Measurements from ENCODE around the gene RNLS. TPM values are rescaled to one million over a fixed set of nuclear protein-coding genes. Genes with fewer than 3 reads are reported as not detected.

Gene RNLS
- total RNA-seq, 1 donor from 2014 or later = 7.1 TPM

GRCh38 chr10:88428976-88429375, 154.1 kb downstream of the RNLS start:
- no peak for DNase-seq (ENCODE audit: low read depth)
- no peak overlapping the region for H3K4me3 ChIP-seq (ENCODE audit: low read depth, low read length)
- TF ChIP-seq CTCF (conservative IDR thresholded peaks at IDR 0.05; ENCODE audit: low read depth, low read length) = no peak

DNA sequence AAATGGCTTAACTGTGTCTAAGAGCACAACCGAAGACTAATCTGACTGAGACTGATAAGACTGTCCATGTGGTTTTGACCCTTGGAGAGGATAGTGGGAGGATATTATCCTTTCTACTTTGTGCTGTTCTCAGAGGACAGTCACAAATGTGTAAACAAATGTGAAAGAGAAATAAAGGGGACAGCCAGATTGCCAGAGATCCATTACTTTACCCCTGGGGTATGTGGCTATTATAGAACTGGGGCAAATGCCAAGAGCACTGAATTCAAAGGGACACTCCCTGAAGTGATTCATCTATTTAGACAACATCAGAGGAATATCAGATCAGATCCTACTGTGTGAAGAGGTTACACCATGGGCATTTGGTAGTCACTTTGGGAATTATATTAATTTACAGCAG, 154.7 kb downstream of the RNLS start:
- TF ChIP-seq CTCF (conservative IDR thresholded peaks at IDR 0.05; ENCODE audit: low read depth, low read length) = no peak
- H3K4me3 ChIP-seq (ENCODE audit: low read depth, low read length) = no peak overlapping the region
- DNase-seq (ENCODE audit: low read depth) = peak; percentile 12

GRCh38 chr10:88427024-88427423, 156.1 kb downstream of the RNLS start:
- no peak overlapping the region for H3K4me3 ChIP-seq (ENCODE audit: low read depth, low read length)
- TF ChIP-seq CTCF (conservative IDR thresholded peaks at IDR 0.05; ENCODE audit: low read depth, low read length) = no peak
- DNase-seq (ENCODE audit: low read depth) = no peak

DNA sequence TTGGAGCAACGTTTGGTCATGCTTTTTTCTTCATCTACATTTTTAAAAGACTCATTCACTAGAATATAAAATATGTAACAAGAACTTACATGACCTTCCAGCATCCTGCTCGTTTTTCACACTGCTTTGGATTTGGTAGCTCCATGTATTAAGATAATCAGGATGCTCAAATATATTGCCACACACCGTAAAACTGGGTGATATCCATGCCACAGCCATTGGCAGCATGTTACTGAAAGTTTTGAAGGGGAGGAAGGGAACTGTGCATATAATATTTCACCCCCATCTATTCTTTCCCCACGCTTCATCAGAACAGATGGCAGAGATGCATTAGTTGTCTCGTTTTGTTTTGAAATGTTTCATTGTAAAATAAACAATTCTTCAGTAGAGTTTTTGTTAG, 158.2 kb downstream of the RNLS start:
- no peak for DNase-seq (ENCODE audit: low read depth)
- H3K4me3 ChIP-seq (ENCODE audit: low read depth, low read length) = no peak overlapping the region

DNA sequence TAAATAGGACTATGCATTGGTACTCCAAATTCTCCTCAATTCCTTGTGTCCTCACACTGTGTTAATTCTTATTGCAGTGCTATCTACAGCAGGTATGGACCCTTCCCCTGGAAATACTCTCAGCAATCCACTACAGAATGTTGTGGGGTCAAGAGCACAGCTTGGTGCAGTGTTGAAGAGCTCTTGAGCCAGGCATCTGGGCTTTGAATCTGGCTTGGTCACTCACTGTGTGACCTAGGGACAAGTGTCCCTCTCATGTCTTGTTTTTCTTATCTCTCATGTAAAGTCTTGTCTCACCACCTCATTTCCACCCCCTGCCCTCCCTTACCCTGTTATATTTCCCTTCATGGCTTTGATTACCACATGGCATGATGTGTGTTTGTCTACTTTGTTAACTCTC, 159.4 kb downstream of the RNLS start:
- TF ChIP-seq CTCF (conservative IDR thresholded peaks at IDR 0.05; ENCODE audit: low read depth, low read length) = no peak

More for the DNA sequence above, 158.2 kb downstream of the RNLS start:
- no peak for TF ChIP-seq CTCF (conservative IDR thresholded peaks at IDR 0.05; ENCODE audit: low read depth, low read length)

GRCh38 chr10:88421590-88421989, 161.5 kb downstream of the RNLS start:
- DNase-seq (ENCODE audit: low read depth) = no peak
- no peak overlapping the region for H3K4me3 ChIP-seq (ENCODE audit: low read depth, low read length)
- TF ChIP-seq CTCF (conservative IDR thresholded peaks at IDR 0.05; ENCODE audit: low read depth, low read length) = no peak

More for the DNA sequence above, 159.4 kb downstream of the RNLS start:
- H3K4me3 ChIP-seq (ENCODE audit: low read depth, low read length) = no peak overlapping the region
- DNase-seq (ENCODE audit: low read depth) = no peak

DNA sequence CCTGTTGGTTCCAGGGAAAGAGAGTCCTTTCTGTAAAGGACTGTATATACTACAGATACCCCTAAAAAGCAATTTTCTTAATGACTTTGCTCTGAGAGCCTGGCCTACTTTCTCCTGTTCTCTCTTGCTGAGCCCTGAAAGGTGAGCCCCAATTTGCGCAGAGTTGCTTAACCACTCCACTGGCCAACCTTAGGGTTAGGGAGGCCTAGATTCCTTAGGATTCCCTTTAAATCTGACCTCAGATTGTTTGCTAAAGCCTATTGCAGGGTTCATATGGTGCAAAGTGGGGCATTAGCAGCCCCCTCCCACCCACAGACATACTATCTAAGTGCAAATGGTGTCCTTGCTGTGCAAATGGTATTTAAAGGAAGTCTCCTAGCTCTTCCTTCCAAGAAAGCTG, 164.2 kb downstream of the RNLS start:
- no peak for TF ChIP-seq CTCF (conservative IDR thresholded peaks at IDR 0.05; ENCODE audit: low read depth, low read length)
- no peak overlapping the region for H3K4me3 ChIP-seq (ENCODE audit: low read depth, low read length)
- no peak for DNase-seq (ENCODE audit: low read depth)

Measured in epithelial cell of proximal tubule (primary cell).